A549 (cell line): ENCODE data around the gene CCL25. TPM values are rescaled to one million over a fixed set of nuclear protein-coding genes. Genes with fewer than 3 reads are reported as not detected.

ENCODE experiments used
- ATAC-seq, 2 experiments: fragments of 200-7000 bp in 1 of 2; fragments of >200 bp in 1 of 2; cut with Nextera tagmentation in 1 of 2; cut with Tn5 transposase in 1 of 2; 3 replicates each; pipeline versions ENCODE4 v1.8.0 to v1.9.1; 2018 to 2020; ENCODE audit warnings: mild to moderate bottlenecking in 1 of 2, moderate library complexity in 1 of 2
- CTCF ChIA-PET: fragments of 300-600 bp; sonication (Branson Sonifier 250); formaldehyde crosslinking; extraction: SDS; loops from one replicate; lab custom pipeline; 2021; ENCODE audit warnings: antibody characterized with exemption, inconsistent platforms; lab: Yijun Ruan, JAX
- POLR2A ChIA-PET: fragments of 350-600 bp; formaldehyde crosslinking; extraction: SDS; loops from one replicate; lab custom pipeline; 2021; ENCODE audit warnings: antibody characterized with exemption, inconsistent platforms; lab: Yijun Ruan, JAX
- DNase-seq, 2 experiments: peaks; one replicate each; pipeline versions ENCODE4 v3.0.0 to v3.0.0-alpha.2; 2011 to 2016; ENCODE audit warnings: low read depth in 1 of 2, low spot score in 1 of 2
- FAIRE-seq: peaks from 2 replicates; lab custom pipeline; 2011; peaks lifted over from hg19 to GRCh38; lab: Jason Lieb, UNC
- H3K27ac ChIP-seq, 2 experiments: fragments of >200 bp; sonication (Bioruptor Twin); formaldehyde crosslinking; 3 replicates each; pipeline ENCODE4 v1.5.1; 2016 to 2017
- H3K4me1 ChIP-seq: fragments of >200 bp; sonication (Bioruptor Twin); formaldehyde crosslinking; 3 replicates; pipeline ENCODE4 v1.6.1; 2016
- H3K4me2 ChIP-seq: fragments of >200 bp; sonication (Bioruptor Twin); formaldehyde crosslinking; 3 replicates; pipeline ENCODE4 v1.6.1; 2016
- H3K4me3 ChIP-seq: fragments of >200 bp; sonication (Bioruptor Twin); formaldehyde crosslinking; 3 replicates; pipeline ENCODE4 v1.5.1; 2016
- H3K9me3 ChIP-seq: fragments of >200 bp; sonication (Bioruptor Twin); formaldehyde crosslinking; 3 replicates; pipeline ENCODE4 v1.6.1; 2016
- ATOH8 ChIP-seq: fragments of 250-450 bp; sonication (Bioruptor Pico); IDR thresholded peaks from 2 replicates; pipeline ENCODE4 v1.5.0; 2020; ENCODE audit warnings: low read depth, mild to moderate bottlenecking, moderate library complexity
- BHLHE40 ChIP-seq: IDR thresholded peaks from 2 replicates; pipeline ENCODE4 v1.6.1; 2012; ENCODE audit warnings: low read depth, low read length, inconsistent platforms
- CHD4 ChIP-seq: fragments of 200-600 bp; sonication (generic); IDR thresholded peaks from 2 replicates; pipeline ENCODE4 v1.6.1; 2016; ENCODE audit warnings: antibody characterized with exemption, mild to moderate bottlenecking, borderline replicate concordance
- EP300 ChIP-seq, 2 experiments: fragments of >200 bp; sonication (Bioruptor Twin); formaldehyde crosslinking; IDR thresholded peaks; 2 replicates in 1 of 2; 3 replicates in 1 of 2; pipeline ENCODE4 v1.6.1; 2016 to 2017
- FOXS1 ChIP-seq: fragments of 250-450 bp; sonication (Bioruptor Pico); IDR thresholded peaks from 2 replicates; pipeline ENCODE4 v1.5.0; 2020; ENCODE audit warnings: mild to moderate bottlenecking, moderate library complexity
- GATA3 ChIP-seq: IDR thresholded peaks from 2 replicates; pipeline ENCODE4 v1.6.1; 2012; ENCODE audit warnings: borderline replicate concordance
- HEYL ChIP-seq: fragments of 250-450 bp; sonication (Bioruptor Pico); IDR thresholded peaks from 2 replicates; pipeline ENCODE4 v1.8.0; 2021; ENCODE audit warnings: mild to moderate bottlenecking, moderate library complexity
- HOXA7 ChIP-seq: fragments of 250-450 bp; sonication (Bioruptor Pico); IDR thresholded peaks from 2 replicates; pipeline ENCODE4 v1.5.0; 2020; ENCODE audit warnings: mild to moderate bottlenecking, moderate library complexity
- HOXB13 ChIP-seq: fragments of 250-450 bp; sonication (Bioruptor Pico); IDR thresholded peaks from 2 replicates; pipeline ENCODE4 v1.5.0; 2020; ENCODE audit warnings: low read depth, mild to moderate bottlenecking, moderate library complexity
- HOXB5 ChIP-seq: fragments of 250-450 bp; sonication (Bioruptor Pico); IDR thresholded peaks from 2 replicates; pipeline ENCODE4 v1.5.0; 2020; ENCODE audit warnings: mild to moderate bottlenecking, moderate library complexity
- JUN ChIP-seq, 2 experiments: fragments of >200 bp; sonication (Bioruptor Twin); formaldehyde crosslinking; IDR thresholded peaks; 2 replicates in 1 of 2; 3 replicates in 1 of 2; pipeline ENCODE4 v1.6.1; 2016 to 2017
- KDM5A ChIP-seq: fragments of 200-600 bp; sonication (generic); IDR thresholded peaks from 2 replicates; pipeline ENCODE4 v1.6.1; 2016; ENCODE audit warnings: antibody characterized with exemption, mild to moderate bottlenecking
- PBX3 ChIP-seq: IDR thresholded peaks from 2 replicates; pipeline ENCODE4 v1.6.1; 2012
- RARB ChIP-seq: fragments of 250-450 bp; sonication (Bioruptor Pico); IDR thresholded peaks from 2 replicates; pipeline ENCODE4 v1.8.0; 2021; ENCODE audit warnings: mild to moderate bottlenecking, moderate library complexity
- ZFP36 ChIP-seq: fragments of 450-650 bp; IDR thresholded peaks from 2 replicates; pipeline ENCODE4 v1.6.1; 2014; ENCODE audit warnings: borderline replicate concordance; ENCODE audit not compliant: partially characterized antibody
- WGBS: methylation state at CpG from one replicate; pipeline ENCODE4 v1.1.6; 2017; ENCODE audit errors: missing lambda C conversion rate; 5-methylcytosine and 5-hydroxymethylcytosine counted together
- polyA plus RNA-seq, 4 experiments: library from polyadenylated mRNA; depleted of rRNA in 3 of 4; stranded (reverse); fragments of >200 nt; fragmentation: RNase III in 1 of 4; extraction: RNeasy Plus Mini Kit Qiagen cat#74134 plus additional on column Dnase treatment in 1 of 4; gene quantifications; 2 replicates in 3 of 4; 3 replicates in 1 of 4; pipeline ENCODE4 v1.2.3, GENCODE V29; 2011 to 2017
- TF ChIP-seq, protein P1 (sequence below): IDR thresholded peaks from 2 replicates; pipeline ENCODE4 v1.6.1; 2012
- TF ChIP-seq, protein P2 (sequence below): fragments of 200-600 bp; sonication (generic); IDR thresholded peaks from 2 replicates; pipeline ENCODE4 v1.6.1; 2016; ENCODE audit warnings: antibody characterized with exemption, mild to moderate bottlenecking, moderate library complexity
- TF ChIP-seq, protein P3 (sequence below): fragments of >200 bp; sonication (Bioruptor Twin); formaldehyde crosslinking; IDR thresholded peaks from 3 replicates; pipeline ENCODE4 v1.6.1; 2016

The CCL25 gene
- polyA plus RNA-seq, 2 of the 4 experiments (the other 2 are of a cell fraction) = not detected

DNA sequence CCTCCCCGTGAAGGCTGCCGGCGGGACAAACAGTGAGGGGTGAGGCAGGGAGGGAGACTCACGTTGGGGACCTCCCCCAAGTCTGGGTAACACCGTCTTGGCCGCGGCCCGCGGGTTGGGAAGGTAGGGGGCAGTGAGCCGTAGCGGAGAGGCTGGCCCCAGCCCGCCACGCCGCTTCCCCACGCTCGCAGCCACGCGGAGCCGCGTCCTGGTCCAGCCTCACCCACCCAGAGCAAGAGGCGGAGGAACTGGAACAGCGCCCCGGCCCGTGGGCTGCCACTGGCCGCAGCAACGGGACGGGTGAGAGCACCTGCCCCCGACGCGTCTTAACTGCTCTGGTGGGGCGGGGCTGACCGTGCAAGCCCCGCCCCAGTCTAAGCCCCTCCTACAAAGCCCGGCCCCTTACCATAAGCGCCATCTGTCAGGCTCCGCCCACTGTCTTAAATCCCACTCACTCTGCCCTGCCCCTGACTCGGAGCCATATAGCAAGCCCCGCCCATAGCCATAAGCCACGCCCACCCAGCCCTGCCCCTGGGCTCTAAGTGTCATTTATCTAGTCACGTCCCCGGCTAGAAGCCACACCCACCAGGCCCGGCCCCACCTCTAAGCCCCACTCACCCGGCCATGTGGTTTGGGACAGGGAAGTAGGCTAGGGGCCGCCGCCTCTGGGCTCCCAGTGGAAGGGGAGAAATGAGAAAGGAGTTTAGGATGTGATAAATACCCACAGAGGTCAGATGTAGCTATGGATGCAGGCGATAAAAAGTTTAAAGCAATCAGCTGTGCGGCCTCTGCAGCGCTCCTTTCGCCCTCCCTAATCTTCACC, 2.1 kb upstream of the CCL25 start:
- no peaks in the 10 kb centered on the region for H3K9me3 ChIP-seq
- POLR2A ChIA-PET = no interaction called here
- H3K4me2 ChIP-seq = peak overlapping the region; percentile 95
- 48% methylated on average over 11 of the region's 49 CpGs for WGBS
- peak overlapping the region; percentile 49 to 62; a peak in 4 of 6 replicates for H3K27ac ChIP-seq
- TF ChIP-seq HOXB5 (peak; percentile 69; the same call in 1 of the 2 replicates), PBX3 (no peak), GATA3 (no peak), HOXB13 (CRISPR knock-in tag) (no peak), ATOH8 (CRISPR knock-in tag) (no peak), HOXA7 (CRISPR knock-in tag) (no peak), ZFP36 (no peak)
- TF ChIP-seq, protein P1, sequence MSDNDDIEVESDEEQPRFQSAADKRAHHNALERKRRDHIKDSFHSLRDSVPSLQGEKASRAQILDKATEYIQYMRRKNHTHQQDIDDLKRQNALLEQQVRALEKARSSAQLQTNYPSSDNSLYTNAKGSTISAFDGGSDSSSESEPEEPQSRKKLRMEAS = peak; percentile 35; the same call in 1 of the 2 replicates
- DNase-seq (peak; percentile 75 to 94), ATAC-seq (peak; percentile 86 to 96), FAIRE-seq (no peak)
- H3K4me1 ChIP-seq = no peaks in the 10 kb centered on the region
- CTCF ChIA-PET = no interaction called here
- peak overlapping the region; percentile 48 for H3K4me3 ChIP-seq

- no peak for TF ChIP-seq ATOH8 (CRISPR knock-in tag)
- no peak for TF ChIP-seq KDM5A
- no peak for TF ChIP-seq HEYL
- TF ChIP-seq, all 56 proteins: peak for 0
- H3K4me2 ChIP-seq = no peak overlapping the region
These were observed 1.6 kb downstream of the CCL25 start for GRCh38 chr19:8054169-8054568.

GRCh38 chr19:8056533-8056932, 4.0 kb downstream of the CCL25 start:
- 75% methylated on average over 4 of the region's 4 CpGs for WGBS
- H3K9me3 ChIP-seq = no peaks in the 10 kb centered on the region
- no peak for TF ChIP-seq EP300 (IDR thresholded peaks at IDR 0.05)
- TF ChIP-seq, protein P2, sequence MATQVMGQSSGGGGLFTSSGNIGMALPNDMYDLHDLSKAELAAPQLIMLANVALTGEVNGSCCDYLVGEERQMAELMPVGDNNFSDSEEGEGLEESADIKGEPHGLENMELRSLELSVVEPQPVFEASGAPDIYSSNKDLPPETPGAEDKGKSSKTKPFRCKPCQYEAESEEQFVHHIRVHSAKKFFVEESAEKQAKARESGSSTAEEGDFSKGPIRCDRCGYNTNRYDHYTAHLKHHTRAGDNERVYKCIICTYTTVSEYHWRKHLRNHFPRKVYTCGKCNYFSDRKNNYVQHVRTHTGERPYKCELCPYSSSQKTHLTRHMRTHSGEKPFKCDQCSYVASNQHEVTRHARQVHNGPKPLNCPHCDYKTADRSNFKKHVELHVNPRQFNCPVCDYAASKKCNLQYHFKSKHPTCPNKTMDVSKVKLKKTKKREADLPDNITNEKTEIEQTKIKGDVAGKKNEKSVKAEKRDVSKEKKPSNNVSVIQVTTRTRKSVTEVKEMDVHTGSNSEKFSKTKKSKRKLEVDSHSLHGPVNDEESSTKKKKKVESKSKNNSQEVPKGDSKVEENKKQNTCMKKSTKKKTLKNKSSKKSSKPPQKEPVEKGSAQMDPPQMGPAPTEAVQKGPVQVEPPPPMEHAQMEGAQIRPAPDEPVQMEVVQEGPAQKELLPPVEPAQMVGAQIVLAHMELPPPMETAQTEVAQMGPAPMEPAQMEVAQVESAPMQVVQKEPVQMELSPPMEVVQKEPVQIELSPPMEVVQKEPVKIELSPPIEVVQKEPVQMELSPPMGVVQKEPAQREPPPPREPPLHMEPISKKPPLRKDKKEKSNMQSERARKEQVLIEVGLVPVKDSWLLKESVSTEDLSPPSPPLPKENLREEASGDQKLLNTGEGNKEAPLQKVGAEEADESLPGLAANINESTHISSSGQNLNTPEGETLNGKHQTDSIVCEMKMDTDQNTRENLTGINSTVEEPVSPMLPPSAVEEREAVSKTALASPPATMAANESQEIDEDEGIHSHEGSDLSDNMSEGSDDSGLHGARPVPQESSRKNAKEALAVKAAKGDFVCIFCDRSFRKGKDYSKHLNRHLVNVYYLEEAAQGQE = no peak
- TF ChIP-seq JUN (IDR thresholded peaks at IDR 0.05) = no peak
- TF ChIP-seq FOXS1 (CRISPR knock-in tag) = no peak
- TF ChIP-seq PBX3 = no peak
- TF ChIP-seq, protein P3, sequence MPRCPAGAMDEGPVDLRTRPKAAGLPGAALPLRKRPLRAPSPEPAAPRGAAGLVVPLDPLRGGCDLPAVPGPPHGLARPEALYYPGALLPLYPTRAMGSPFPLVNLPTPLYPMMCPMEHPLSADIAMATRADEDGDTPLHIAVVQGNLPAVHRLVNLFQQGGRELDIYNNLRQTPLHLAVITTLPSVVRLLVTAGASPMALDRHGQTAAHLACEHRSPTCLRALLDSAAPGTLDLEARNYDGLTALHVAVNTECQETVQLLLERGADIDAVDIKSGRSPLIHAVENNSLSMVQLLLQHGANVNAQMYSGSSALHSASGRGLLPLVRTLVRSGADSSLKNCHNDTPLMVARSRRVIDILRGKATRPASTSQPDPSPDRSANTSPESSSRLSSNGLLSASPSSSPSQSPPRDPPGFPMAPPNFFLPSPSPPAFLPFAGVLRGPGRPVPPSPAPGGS = no peak
- TF ChIP-seq RARB (CRISPR knock-in tag) = no peak
- no peak for TF ChIP-seq CHD4
- TF ChIP-seq BHLHE40 = no peak
- ATAC-seq (no peak), DNase-seq (no peak), FAIRE-seq (no peak)
- no peak overlapping the region for H3K4me3 ChIP-seq
- H3K27ac ChIP-seq = no peak overlapping the region
- no peak overlapping the region for H3K4me2 ChIP-seq
- no peaks in the 10 kb centered on the region for H3K4me1 ChIP-seq
- ChIA-PET CTCF (no interaction called here), POLR2A (no interaction called here)

More at GRCh38 chr19:8054169-8054568, 1.6 kb downstream of the CCL25 start:
- Histone ChIP-seq H3K9me3 (no peaks in the 10 kb centered on the region), H3K27ac (no peak overlapping the region), H3K4me3 (no peak overlapping the region), H3K4me1 (no peaks in the 10 kb centered on the region)
- CTCF ChIA-PET = interaction anchor here (1.2 kb wide), 1 partner anchor 8 kb away, joined by 3 read pairs; no protein-coding TSS in a partner anchor
- WGBS = 66% methylated on average over 5 of the region's 9 CpGs
- POLR2A ChIA-PET = no interaction called here
- DNase-seq (no peak), ATAC-seq (no peak), FAIRE-seq (no peak)
